HepG2 (cell line): ENCODE results near the gene ADGRG1. TPM values are rescaled to one million over a fixed set of nuclear protein-coding genes. Genes with fewer than 3 reads are reported as not detected.

Experiments
- ASH2L ChIP-seq: fragments of 300-600, 200-600 bp; sonication (generic); IDR thresholded peaks from 2 replicates; pipeline ENCODE4 v1.7.0; 2017; ENCODE audit warnings: low read depth, mild to moderate bottlenecking, moderate library complexity, mixed read lengths, low read length; ENCODE audit not compliant: insufficient read length
- KDM2A ChIP-seq: sonication (generic); formaldehyde crosslinking; IDR thresholded peaks from 2 replicates; pipeline ENCODE4 v1.4.0; 2020; ENCODE audit warnings: low read depth, missing genetic modification reagents, borderline replicate concordance
- NCOR1 ChIP-seq: fragments of 200-600 bp; sonication (generic); IDR thresholded peaks from 2 replicates; pipeline ENCODE4 v1.7.0; 2017; ENCODE audit warnings: antibody characterized with exemption, low read length, borderline replicate concordance
- PRMT3 ChIP-seq: sonication (generic); formaldehyde crosslinking; IDR thresholded peaks from 2 replicates; pipeline ENCODE4 v1.8.1; 2022; ENCODE audit warnings: low read depth, mild to moderate bottlenecking, moderate library complexity, missing genetic modification reagents, borderline replicate concordance
- SATB2 ChIP-seq: sonication (generic); formaldehyde crosslinking; IDR thresholded peaks from 2 replicates; pipeline ENCODE4 v1.5.0; 2020; ENCODE audit warnings: missing genetic modification reagents
- TFAP4 ChIP-seq: sonication (generic); IDR thresholded peaks from 2 replicates; pipeline ENCODE4 v1.6.1; 2016; ENCODE audit warnings: low read depth, borderline replicate concordance
- TFDP2 ChIP-seq: sonication (generic); formaldehyde crosslinking; IDR thresholded peaks from 2 replicates; pipeline ENCODE4 v1.4.0; 2020; ENCODE audit warnings: missing genetic modification reagents
- ZNF17 ChIP-seq: sonication (generic); formaldehyde crosslinking; IDR thresholded peaks from 2 replicates; pipeline ENCODE4 v1.5.0; 2020; ENCODE audit warnings: mild to moderate bottlenecking, missing genetic modification reagents
- ZNF3 ChIP-seq: IDR thresholded peaks from 2 replicates; pipeline ENCODE4 v1.7.0; 2017; ENCODE audit warnings: inconsistent platforms
- ZNF550 ChIP-seq: sonication (generic); formaldehyde crosslinking; IDR thresholded peaks from 2 replicates; pipeline ENCODE4 v1.4.0; 2020; ENCODE audit warnings: mild to moderate bottlenecking, missing genetic modification reagents, borderline replicate concordance
- ZNF556 ChIP-seq: sonication (generic); formaldehyde crosslinking; IDR thresholded peaks from 2 replicates; pipeline ENCODE4 v1.4.0; 2020; ENCODE audit warnings: mild to moderate bottlenecking, missing genetic modification reagents, borderline replicate concordance
- ZNF629 ChIP-seq: sonication (generic); formaldehyde crosslinking; conservative IDR thresholded peaks from 2 replicates; pipeline ENCODE4 v1.5.0; 2020; ENCODE audit warnings: missing genetic modification reagents
- ZNF672 ChIP-seq: sonication (generic); formaldehyde crosslinking; IDR thresholded peaks from 2 replicates; pipeline ENCODE4 v1.8.1; 2022; ENCODE audit warnings: missing genetic modification reagents
- polyA plus RNA-seq, 8 experiments: library from polyadenylated mRNA; depleted of rRNA in 3 of 8; stranded (reverse) in 7 of 8; unstranded in 1 of 8; fragments of >200 nt; fragmentation: Illumina TruSeq in 4 of 8; extraction: Trizol in 4 of 8; gene quantifications; 2 replicates each; pipeline versions ENCODE4 v1.2.1 to v1.2.3, GENCODE V29; 2011 to 2016; ENCODE audit warnings: low read depth in 4 of 8, missing spikeins in 1 of 8, mixed read lengths in 1 of 8; ENCODE audit not compliant: insufficient read depth in 1 of 8
- total RNA-seq, 5 experiments: library from RNA; depleted of rRNA; stranded (reverse); fragments of >200 nt; fragmentation: Illumina TruSeq; extraction: Trizol; gene quantifications; 2 replicates each; pipeline ENCODE4 v1.2.3, GENCODE V29; 2016; ENCODE audit warnings: low read depth in 1 of 5
- TF ChIP-seq, protein P1 (sequence below): sonication (generic); formaldehyde crosslinking; IDR thresholded peaks from 2 replicates; pipeline ENCODE4 v1.4.0; 2020; ENCODE audit warnings: low read depth, mild to moderate bottlenecking, missing genetic modification reagents
- TF ChIP-seq, protein P2 (sequence below): sonication (generic); formaldehyde crosslinking; IDR thresholded peaks from 2 replicates; pipeline ENCODE4 v1.9.0; 2022; ENCODE audit warnings: missing genetic modification reagents, mild to moderate bottlenecking, borderline replicate concordance
- TF ChIP-seq, protein P3 (sequence below): sonication (generic); formaldehyde crosslinking; IDR thresholded peaks from 2 replicates; pipeline ENCODE4 v1.5.0; 2020; ENCODE audit warnings: mild to moderate bottlenecking, missing genetic modification reagents, moderate library complexity
- TF ChIP-seq, protein P4 (sequence below): sonication (generic); formaldehyde crosslinking; IDR thresholded peaks from 2 replicates; pipeline ENCODE4 v1.4.0; 2020; ENCODE audit warnings: missing genetic modification reagents
- TF ChIP-seq, protein P5 (sequence below): sonication (generic); formaldehyde crosslinking; IDR thresholded peaks from 2 replicates; pipeline ENCODE4 v1.4.0; 2020; ENCODE audit warnings: missing genetic modification reagents

Gene ADGRG1
- total and polyA plus RNA-seq, 2 of the 13 experiments (the other 11 are each of a cell fraction or from before 2014, with no cell fraction given) = 2.7 to 5.9 TPM

GRCh38 chr16:57667526-57668262, 39.3 kb downstream of the ADGRG1 start (continued):
- TF ChIP-seq PRMT3 (CRISPR knock-in tag) (no peak), ZNF550 (CRISPR knock-in tag) (no peak), NCOR1 (no peak), ZNF3 (CRISPR knock-in tag) (no peak), KDM2A (CRISPR knock-in tag) (peak; percentile 93), ZNF672 (CRISPR knock-in tag) (no peak), ZNF629 (peak; percentile 32; the same call in 1 of the 2 replicates), ZNF556 (peak; percentile 98), TFDP2 (CRISPR knock-in tag) (peak; percentile 45; the same call in 1 of the 2 replicates), SATB2 (CRISPR knock-in tag) (no peak; the same call in 1 of the 2 replicates), ZNF17 (CRISPR knock-in tag) (no peak), TFAP4 (peak; percentile 69; the same call in 1 of the 2 replicates), ASH2L (peak; percentile 72)
- TF ChIP-seq, protein P1, sequence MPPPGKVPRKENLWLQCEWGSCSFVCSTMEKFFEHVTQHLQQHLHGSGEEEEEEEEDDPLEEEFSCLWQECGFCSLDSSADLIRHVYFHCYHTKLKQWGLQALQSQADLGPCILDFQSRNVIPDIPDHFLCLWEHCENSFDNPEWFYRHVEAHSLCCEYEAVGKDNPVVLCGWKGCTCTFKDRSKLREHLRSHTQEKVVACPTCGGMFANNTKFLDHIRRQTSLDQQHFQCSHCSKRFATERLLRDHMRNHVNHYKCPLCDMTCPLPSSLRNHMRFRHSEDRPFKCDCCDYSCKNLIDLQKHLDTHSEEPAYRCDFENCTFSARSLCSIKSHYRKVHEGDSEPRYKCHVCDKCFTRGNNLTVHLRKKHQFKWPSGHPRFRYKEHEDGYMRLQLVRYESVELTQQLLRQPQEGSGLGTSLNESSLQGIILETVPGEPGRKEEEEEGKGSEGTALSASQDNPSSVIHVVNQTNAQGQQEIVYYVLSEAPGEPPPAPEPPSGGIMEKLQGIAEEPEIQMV (CRISPR knock-in tag) = 0 out of 2 replicates have a peak, but pooled peaks have one; percentile 60
- TF ChIP-seq, protein P2, sequence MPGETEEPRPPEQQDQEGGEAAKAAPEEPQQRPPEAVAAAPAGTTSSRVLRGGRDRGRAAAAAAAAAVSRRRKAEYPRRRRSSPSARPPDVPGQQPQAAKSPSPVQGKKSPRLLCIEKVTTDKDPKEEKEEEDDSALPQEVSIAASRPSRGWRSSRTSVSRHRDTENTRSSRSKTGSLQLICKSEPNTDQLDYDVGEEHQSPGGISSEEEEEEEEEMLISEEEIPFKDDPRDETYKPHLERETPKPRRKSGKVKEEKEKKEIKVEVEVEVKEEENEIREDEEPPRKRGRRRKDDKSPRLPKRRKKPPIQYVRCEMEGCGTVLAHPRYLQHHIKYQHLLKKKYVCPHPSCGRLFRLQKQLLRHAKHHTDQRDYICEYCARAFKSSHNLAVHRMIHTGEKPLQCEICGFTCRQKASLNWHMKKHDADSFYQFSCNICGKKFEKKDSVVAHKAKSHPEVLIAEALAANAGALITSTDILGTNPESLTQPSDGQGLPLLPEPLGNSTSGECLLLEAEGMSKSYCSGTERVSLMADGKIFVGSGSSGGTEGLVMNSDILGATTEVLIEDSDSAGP (CRISPR knock-in tag) = peak; percentile 83
- TF ChIP-seq, protein P3, sequence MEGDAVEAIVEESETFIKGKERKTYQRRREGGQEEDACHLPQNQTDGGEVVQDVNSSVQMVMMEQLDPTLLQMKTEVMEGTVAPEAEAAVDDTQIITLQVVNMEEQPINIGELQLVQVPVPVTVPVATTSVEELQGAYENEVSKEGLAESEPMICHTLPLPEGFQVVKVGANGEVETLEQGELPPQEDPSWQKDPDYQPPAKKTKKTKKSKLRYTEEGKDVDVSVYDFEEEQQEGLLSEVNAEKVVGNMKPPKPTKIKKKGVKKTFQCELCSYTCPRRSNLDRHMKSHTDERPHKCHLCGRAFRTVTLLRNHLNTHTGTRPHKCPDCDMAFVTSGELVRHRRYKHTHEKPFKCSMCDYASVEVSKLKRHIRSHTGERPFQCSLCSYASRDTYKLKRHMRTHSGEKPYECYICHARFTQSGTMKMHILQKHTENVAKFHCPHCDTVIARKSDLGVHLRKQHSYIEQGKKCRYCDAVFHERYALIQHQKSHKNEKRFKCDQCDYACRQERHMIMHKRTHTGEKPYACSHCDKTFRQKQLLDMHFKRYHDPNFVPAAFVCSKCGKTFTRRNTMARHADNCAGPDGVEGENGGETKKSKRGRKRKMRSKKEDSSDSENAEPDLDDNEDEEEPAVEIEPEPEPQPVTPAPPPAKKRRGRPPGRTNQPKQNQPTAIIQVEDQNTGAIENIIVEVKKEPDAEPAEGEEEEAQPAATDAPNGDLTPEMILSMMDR (CRISPR knock-in tag) = peak; percentile 79
- TF ChIP-seq, protein P4, sequence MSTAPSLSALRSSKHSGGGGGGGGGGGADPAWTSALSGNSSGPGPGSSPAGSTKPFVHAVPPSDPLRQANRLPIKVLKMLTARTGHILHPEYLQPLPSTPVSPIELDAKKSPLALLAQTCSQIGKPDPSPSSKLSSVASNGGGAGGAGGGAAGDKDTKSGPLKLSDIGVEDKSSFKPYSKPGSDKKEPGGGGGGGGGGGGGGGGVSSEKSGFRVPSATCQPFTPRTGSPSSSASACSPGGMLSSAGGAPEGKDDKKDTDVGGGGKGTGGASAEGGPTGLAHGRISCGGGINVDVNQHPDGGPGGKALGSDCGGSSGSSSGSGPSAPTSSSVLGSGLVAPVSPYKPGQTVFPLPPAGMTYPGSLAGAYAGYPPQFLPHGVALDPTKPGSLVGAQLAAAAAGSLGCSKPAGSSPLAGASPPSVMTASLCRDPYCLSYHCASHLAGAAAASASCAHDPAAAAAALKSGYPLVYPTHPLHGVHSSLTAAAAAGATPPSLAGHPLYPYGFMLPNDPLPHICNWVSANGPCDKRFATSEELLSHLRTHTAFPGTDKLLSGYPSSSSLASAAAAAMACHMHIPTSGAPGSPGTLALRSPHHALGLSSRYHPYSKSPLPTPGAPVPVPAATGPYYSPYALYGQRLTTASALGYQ (CRISPR knock-in tag) = no peak; the same call in 1 of the 2 replicates
- TF ChIP-seq, protein P5, sequence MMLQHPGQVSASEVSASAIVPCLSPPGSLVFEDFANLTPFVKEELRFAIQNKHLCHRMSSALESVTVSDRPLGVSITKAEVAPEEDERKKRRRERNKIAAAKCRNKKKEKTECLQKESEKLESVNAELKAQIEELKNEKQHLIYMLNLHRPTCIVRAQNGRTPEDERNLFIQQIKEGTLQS (CRISPR knock-in tag) = peak; percentile 97
